ENCODE measurements around the gene PRH2.

GRCh38 chr12:10957741-10958140 lies 28.7 kb downstream of the PRH2 start:
- TF ChIP-seq CREB1 (IDR thresholded peaks at IDR 0.05; ENCODE audit: low read depth) (no peak), RAD21 (IDR thresholded peaks at IDR 0.05; ENCODE audit: low read depth) (no peak), NFIC (IDR thresholded peaks at IDR 0.05) (no peak), TAF1 (IDR thresholded peaks at IDR 0.05; ENCODE audit: low read depth) (no peak), TCF12 (IDR thresholded peaks at IDR 0.05; ENCODE audit: low read depth) (no peak), FOXM1 (IDR thresholded peaks at IDR 0.05; ENCODE audit: borderline replicate concordance, low read depth) (no peak), EGR1 (IDR thresholded peaks at IDR 0.05) (no peak), TEAD4 (IDR thresholded peaks at IDR 0.05) (no peak), EP300 (IDR thresholded peaks at IDR 0.05; ENCODE audit: borderline replicate concordance) (no peak), YY1 (IDR thresholded peaks at IDR 0.05; ENCODE audit: low read depth) (no peak), REST (IDR thresholded peaks at IDR 0.05; ENCODE audit: low read depth) (no peak), ZBTB7A (IDR thresholded peaks at IDR 0.05; ENCODE audit: low read depth) (no peak), MAX (IDR thresholded peaks at IDR 0.05) (no peak), CEBPB (IDR thresholded peaks at IDR 0.05) (no peak)

All from Ishikawa (cell line).